ENCODE measurements around the gene ZNF14. TPM values are rescaled to one million over a fixed set of nuclear protein-coding genes. Genes with fewer than 3 reads are reported as not detected.
"Not testable (repeated sequence)": the region's sequence is repeated elsewhere in the genome, so short reads cannot be mapped to it uniquely, and the experiment has no call there.

Gene ZNF14
- total RNA-seq, 1 donor from 2014 or later: 4.8 TPM

DNA sequence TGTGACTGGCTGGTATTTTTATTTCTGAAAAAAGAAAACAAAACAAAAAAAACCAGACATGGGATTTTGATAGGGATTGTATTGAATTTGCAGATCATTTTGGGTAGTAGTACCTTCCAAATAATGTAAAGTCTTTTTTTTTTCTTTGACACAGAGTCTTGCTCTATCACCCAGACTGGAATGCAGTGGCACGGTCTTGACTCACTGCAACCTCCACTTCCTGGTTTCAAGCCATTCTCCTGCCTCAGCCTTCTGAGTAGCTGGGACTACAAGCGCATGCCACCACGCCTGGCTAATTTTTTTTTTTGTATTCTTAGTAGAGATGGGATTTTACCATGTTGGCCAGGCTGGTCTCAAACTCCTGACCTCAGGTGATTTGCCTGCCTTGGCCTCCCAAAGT, 60.1 kb downstream of the ZNF14 start:
- Histone ChIP-seq H3K9me3 (peaks cover 0 to 20% of the 10 kb centered on the region in 2 donors), H3K4me1 (peaks cover 3 to 10% of the 10 kb centered on the region in 2 donors), H3K27ac (no peak overlapping the region), H3K36me3 (peaks cover 16 to 44% of the 10 kb centered on the region in 2 donors), H3K27me3 (no peaks in the 10 kb centered on the region), H3K4me3 (no peak overlapping the region)
- no peak for DNase-seq (ENCODE audit: low spot score in 2 of 2)
- intact Hi-C loops (cut with DNase I): no loop called here
- TF ChIP-seq, protein P1, sequence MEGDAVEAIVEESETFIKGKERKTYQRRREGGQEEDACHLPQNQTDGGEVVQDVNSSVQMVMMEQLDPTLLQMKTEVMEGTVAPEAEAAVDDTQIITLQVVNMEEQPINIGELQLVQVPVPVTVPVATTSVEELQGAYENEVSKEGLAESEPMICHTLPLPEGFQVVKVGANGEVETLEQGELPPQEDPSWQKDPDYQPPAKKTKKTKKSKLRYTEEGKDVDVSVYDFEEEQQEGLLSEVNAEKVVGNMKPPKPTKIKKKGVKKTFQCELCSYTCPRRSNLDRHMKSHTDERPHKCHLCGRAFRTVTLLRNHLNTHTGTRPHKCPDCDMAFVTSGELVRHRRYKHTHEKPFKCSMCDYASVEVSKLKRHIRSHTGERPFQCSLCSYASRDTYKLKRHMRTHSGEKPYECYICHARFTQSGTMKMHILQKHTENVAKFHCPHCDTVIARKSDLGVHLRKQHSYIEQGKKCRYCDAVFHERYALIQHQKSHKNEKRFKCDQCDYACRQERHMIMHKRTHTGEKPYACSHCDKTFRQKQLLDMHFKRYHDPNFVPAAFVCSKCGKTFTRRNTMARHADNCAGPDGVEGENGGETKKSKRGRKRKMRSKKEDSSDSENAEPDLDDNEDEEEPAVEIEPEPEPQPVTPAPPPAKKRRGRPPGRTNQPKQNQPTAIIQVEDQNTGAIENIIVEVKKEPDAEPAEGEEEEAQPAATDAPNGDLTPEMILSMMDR (IDR thresholded peaks at IDR 0.05): no peak

DNA sequence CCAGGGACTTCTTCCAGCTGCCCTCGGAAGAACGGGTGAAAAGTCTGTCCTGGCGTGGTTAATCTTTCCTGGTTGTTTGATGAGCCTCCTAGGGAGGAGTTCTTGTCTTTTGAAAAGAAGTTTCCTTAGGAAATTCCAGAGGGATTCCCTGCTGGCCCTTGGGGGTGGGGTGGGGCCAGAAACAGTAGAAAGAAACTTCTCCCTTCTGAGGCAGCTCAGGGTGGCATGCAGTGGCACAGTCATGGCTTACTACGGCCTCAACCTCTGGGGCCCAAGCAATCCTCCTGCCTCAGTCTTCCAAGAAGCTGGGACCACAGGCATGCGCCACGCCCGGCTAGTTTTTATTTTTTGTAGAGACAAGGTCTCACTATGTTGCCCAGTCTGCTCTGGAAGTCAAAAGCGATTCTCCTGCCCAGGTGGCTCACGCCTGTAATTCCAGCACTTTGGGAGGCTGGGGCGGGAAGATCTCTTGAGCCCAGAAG, 62.8 kb downstream of the ZNF14 start:
- intact Hi-C loops (cut with DNase I): no loop called here
- Histone ChIP-seq H3K4me1 (peaks cover 3 to 10% of the 10 kb centered on the region in 2 donors), H3K27me3 (no peaks in the 10 kb centered on the region), H3K9me3 (peaks cover 0 to 8% of the 10 kb centered on the region in 2 donors), H3K36me3 (peaks cover 3 to 21% of the 10 kb centered on the region in 2 donors), H3K4me3 (peak overlapping the region in 1 of 2 donors; percentile 81), H3K27ac (no peak overlapping the region)
- TF ChIP-seq, protein P1 (IDR thresholded peaks at IDR 0.05): no peak
- DNase-seq (ENCODE audit: low spot score in 2 of 2): no peak

DNA sequence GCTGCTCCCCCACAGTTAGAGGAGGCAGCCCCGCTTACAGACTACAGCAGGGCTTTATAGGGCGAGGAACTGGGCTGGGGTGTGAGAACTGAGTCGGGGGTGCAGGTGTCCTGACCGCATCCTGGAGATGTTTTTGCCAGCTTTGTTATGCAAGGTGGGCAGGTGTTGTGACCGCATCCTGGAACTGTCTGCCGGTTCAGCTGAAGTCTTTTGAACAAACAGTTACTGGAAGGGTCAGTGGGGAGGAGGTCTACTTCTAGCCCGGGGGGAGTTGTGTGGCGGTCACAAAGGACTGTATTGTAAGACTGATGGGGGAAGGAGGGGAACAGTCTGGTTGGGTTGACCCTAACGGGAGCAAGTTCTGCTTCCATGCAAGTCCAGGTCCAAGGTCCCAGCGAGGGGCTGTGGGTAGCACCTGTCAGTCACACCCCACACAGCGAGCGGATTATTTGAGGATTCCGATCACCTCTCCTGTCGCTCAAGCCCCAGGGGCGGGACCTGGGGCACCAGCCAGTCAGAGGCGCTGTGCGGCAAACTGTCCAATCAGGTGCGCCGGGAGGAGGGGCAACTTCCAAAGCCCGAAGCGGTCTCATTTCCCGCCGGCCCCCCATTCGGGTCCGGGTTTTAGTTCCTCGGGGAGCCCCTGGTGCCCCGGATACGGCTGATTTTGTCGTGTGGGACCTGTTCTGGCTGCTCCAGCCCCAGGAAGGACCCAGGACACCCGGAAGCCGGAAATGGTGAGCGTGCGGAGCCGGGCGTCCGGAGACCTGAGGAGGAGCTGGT, 64.5 kb downstream of the ZNF14 start, which contains the start of gene ZNF101:
Gene ZNF101 (plus strand): TSS at position 610 of the 783 bp plus-strand sequence. CDS start 125 bp downstream, at position 735.
- peak within 1 kb of the TSS; percentile 81 to 91 for H3K4me3 ChIP-seq
- intact Hi-C loops (cut with DNase I): loop anchor here (1.0 to 10.0 kb wide), 7 partner anchors 25 to 756 kb away; partner anchors contain the start of genes GATAD2A, GMIP, ZNF14 and ZNF506

DNA sequence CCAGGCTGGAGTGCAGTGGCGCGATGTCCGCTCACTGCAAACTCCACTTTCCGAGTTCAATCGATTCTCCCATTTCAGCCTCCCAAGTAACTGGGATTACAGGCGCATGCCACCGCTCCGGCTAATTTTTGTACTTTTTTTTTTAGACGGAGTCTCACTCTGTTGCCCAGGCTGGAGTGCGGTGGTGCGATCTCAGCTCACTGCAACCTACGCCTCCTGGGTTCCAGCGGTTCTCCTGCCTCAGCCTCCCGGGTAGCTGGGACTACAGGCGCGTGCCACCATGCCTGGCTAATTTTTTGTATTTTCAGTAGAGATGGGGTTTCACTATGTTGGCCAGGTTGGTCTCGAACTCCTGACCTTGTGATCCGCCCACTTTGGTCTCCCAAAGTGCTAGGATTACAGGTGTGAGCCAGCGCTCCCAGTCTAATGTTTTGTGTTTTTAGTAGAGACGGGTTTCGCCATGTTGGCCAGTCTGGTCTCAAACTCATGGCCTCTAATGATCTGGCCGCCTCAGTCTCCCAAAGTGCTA, 67.4 kb downstream of the ZNF14 start:
- H3K27me3 ChIP-seq; DNase-seq (ENCODE audit: low spot score in 2 of 2); H3K36me3 ChIP-seq; H3K27ac ChIP-seq; H3K9me3 ChIP-seq; H3K4me3 ChIP-seq: not testable (repeated sequence)
- intact Hi-C loops (cut with DNase I): loop anchor here (5.0 to 10.0 kb wide), 5 partner anchors 67 to 759 kb away; partner anchors contain the start of genes GATAD2A, ZNF14 and ZNF506
- peaks cover 9 to 23% of the 10 kb centered on the region in 2 donors for H3K4me1 ChIP-seq

More for the DNA sequence above, 64.5 kb downstream of the ZNF14 start, which contains the start of gene ZNF101:
- DNase-seq (ENCODE audit: low spot score in 2 of 2): peak; percentile 79 to 97
- Histone ChIP-seq H3K4me1 (peaks cover 3 to 10% of the 10 kb centered on the region in 2 donors), H3K27me3 (no peaks in the 10 kb centered on the region), H3K9me3 (no peaks in the 10 kb centered on the region), H3K27ac (peak within 1 kb of the TSS; percentile 69 to 84), H3K36me3 (peaks cover 0 to 6% of the 10 kb centered on the region in 2 donors)
- TF ChIP-seq, protein P1 (IDR thresholded peaks at IDR 0.05): no peak

DNA sequence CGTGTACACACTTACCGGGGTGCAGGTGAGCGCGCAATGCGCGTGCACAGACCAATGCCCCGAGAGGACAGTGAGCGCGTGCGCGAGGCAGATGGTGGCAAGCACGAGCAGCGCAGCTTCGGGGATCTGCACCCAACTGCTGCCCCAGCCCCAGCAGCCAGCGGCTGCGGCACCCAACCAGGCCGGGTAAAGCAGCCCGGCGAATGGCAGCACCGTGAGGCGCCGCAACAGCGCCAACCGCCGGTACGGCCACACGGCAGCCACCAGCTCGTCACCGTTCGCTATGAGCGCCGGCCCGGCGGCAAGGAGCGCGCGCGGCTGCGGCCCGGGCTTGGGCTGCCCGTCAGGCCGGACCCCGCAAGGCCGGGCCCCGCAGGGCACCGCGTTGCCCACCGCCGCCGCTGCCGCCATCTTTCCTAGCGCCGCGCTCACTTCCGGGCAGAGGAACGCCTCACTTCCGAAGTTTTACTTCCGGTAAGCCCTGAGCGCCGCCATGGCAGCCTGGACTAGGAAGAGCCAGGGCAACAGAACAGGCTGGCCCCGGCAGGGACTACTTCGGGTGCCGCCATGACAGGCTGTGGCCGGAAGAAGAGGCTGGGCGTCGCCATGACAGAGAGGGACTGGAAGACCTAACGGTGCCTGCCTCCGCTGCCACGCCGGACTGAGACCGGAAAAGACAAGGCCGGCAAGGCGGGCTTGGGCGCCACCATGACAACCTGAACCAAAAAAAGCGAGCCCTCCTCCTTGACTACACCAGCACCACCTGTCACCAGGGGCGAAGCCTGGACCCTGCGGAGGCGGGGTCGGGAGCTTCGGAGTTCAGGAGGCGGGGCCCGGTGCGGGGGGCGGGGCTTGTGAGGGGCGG, 69.4 kb downstream of the ZNF14 start, which contains the start of gene ATP13A1:
Gene ATP13A1 (minus strand): TSS at position 421 of the 865 bp plus-strand sequence. CDS start 10 bp downstream, at position 411.
- peak; percentile 87 to 99 for DNase-seq (ENCODE audit: low spot score in 2 of 2)
- Histone ChIP-seq H3K4me1 (peaks cover 6 to 17% of the 10 kb centered on the region in 2 donors), H3K27me3 (no peaks in the 10 kb centered on the region), H3K9me3 (no peaks in the 10 kb centered on the region), H3K4me3 (peak within 1 kb of the TSS; percentile 80 to 92), H3K27ac (peak within 1 kb of the TSS; percentile 88 to 93), H3K36me3 (peaks cover 11 to 16% of the 10 kb centered on the region in 2 donors)
- intact Hi-C loops (cut with DNase I): loop anchor here (1.0 to 10.0 kb wide), 5 partner anchors 113 to 761 kb away; partner anchors contain the start of genes GATAD2A, ZNF682 and ZNF93
- TF ChIP-seq, protein P1 (IDR thresholded peaks at IDR 0.05): no peak

Data from ascending aorta (tissue), 2 donors.